Measurements from ENCODE around the gene KDM4C. TPM values are rescaled to one million over a fixed set of nuclear protein-coding genes. Genes with fewer than 3 reads are reported as not detected.

The KDM4C gene
- total RNA-seq, 1 donor from 2014 or later: 18.2 TPM

- peaks cover 30% of the 10 kb centered on the region for H4K20me1 ChIP-seq (ENCODE audit: insufficient read depth, low read length)
- no peaks in the 10 kb centered on the region for H3K4me1 Mint-ChIP-seq (ENCODE audit: low read depth, unreplicated experiment)
- H3K4me3 ChIP-seq (ENCODE audit: insufficient read depth, low read depth, low read length): no peak overlapping the region
- no peaks in the 10 kb centered on the region for H3K27me3 Mint-ChIP-seq (ENCODE audit: low read depth, unreplicated experiment)
- no peak overlapping the region for H3K9ac ChIP-seq (ENCODE audit: low read length)
- TF ChIP-seq EZH2 (IDR thresholded peaks at IDR 0.05; ENCODE audit: insufficient read depth, low read length) (no peak), CTCF (IDR thresholded peaks at IDR 0.05; ENCODE audit: insufficient read depth, low read depth, low read length) (no peak)
- no peaks in the 10 kb centered on the region for H3K36me3 Mint-ChIP-seq (ENCODE audit: low read depth, unreplicated experiment)
- no peak overlapping the region for H2AFZ ChIP-seq (ENCODE audit: low read depth, low read length)
- no peak for DNase-seq (ENCODE audit: low read depth)
- H3K4me1 ChIP-seq (ENCODE audit: insufficient read depth, low read length): no peaks in the 10 kb centered on the region
- no peak overlapping the region for H3K4me3 Mint-ChIP-seq (ENCODE audit: unreplicated experiment)
- no peaks in the 10 kb centered on the region for H3K27me3 ChIP-seq (ENCODE audit: insufficient read depth, low read length)
- H3K9me3 ChIP-seq (ENCODE audit: insufficient read depth, low read depth, low read length): no peaks in the 10 kb centered on the region
- no peaks in the 10 kb centered on the region for H3K9me3 Mint-ChIP-seq (ENCODE audit: unreplicated experiment)
- H3K27ac Mint-ChIP-seq (ENCODE audit: unreplicated experiment): no peak overlapping the region
- no peak overlapping the region for H3K4me2 ChIP-seq (ENCODE audit: low read length)
- H3K79me2 ChIP-seq (ENCODE audit: insufficient read depth, low read length): peaks cover 32% of the 10 kb centered on the region
- no peaks in the 10 kb centered on the region for H3K36me3 ChIP-seq (ENCODE audit: insufficient read depth, low read length)
- no peak overlapping the region for H3K27ac ChIP-seq (ENCODE audit: low read depth, low read length)
- FAIRE-seq: no peak
Measured at GRCh38 chr9:6771722-6772121, 13.9 kb downstream of the KDM4C start.

- no peak for DNase-seq (ENCODE audit: low read depth)
- H3K36me3 Mint-ChIP-seq (ENCODE audit: low read depth, unreplicated experiment): no peaks in the 10 kb centered on the region
- H3K4me3 Mint-ChIP-seq (ENCODE audit: unreplicated experiment): no peak overlapping the region
Measured at GRCh38 chr9:6777213-6777902, 19.6 kb downstream of the KDM4C start.

More at GRCh38 chr9:6777213-6777902, 19.6 kb downstream of the KDM4C start:
- Histone ChIP-seq H3K36me3 (ENCODE audit: insufficient read depth, low read length) (no peaks in the 10 kb centered on the region), H3K27me3 (ENCODE audit: insufficient read depth, low read length) (no peaks in the 10 kb centered on the region), H3K9ac (ENCODE audit: low read length) (no peak overlapping the region), H2AFZ (ENCODE audit: low read depth, low read length) (no peak overlapping the region), H3K4me2 (ENCODE audit: low read length) (no peak overlapping the region), H3K4me3 (ENCODE audit: insufficient read depth, low read depth, low read length) (no peak overlapping the region), H3K27ac (ENCODE audit: low read depth, low read length) (no peak overlapping the region), H3K4me1 (ENCODE audit: insufficient read depth, low read length) (no peaks in the 10 kb centered on the region), H3K9me3 (ENCODE audit: insufficient read depth, low read depth, low read length) (no peaks in the 10 kb centered on the region), H4K20me1 (ENCODE audit: insufficient read depth, low read length) (peaks cover 32% of the 10 kb centered on the region), H3K79me2 (ENCODE audit: insufficient read depth, low read length) (peaks cover 26% of the 10 kb centered on the region)
- Mint-ChIP-seq H3K27ac (ENCODE audit: unreplicated experiment) (no peak overlapping the region), H3K4me1 (ENCODE audit: low read depth, unreplicated experiment) (peaks cover 22% of the 10 kb centered on the region), H3K9me3 (ENCODE audit: unreplicated experiment) (no peaks in the 10 kb centered on the region), H3K27me3 (ENCODE audit: low read depth, unreplicated experiment) (no peaks in the 10 kb centered on the region)
- TF ChIP-seq EZH2 (IDR thresholded peaks at IDR 0.05; ENCODE audit: insufficient read depth, low read length): no peak
- no peak for TF ChIP-seq CTCF (IDR thresholded peaks at IDR 0.05; ENCODE audit: insufficient read depth, low read depth, low read length)
- no peak for FAIRE-seq
